Stimulated activated CD8-positive, alpha-beta memory T cell treated with anti-CD3 and anti-CD28 coated beads, Interleukin-12 subunit alpha, Interleukin-12 subunit beta, amount 100 ng/mL, for 1 hour (primary cell): ENCODE results near the gene MBD3L3.
"Not testable (repeated sequence)": the region's sequence is repeated elsewhere in the genome, so short reads cannot be mapped to it uniquely, and the experiment has no call there.

Experiments
- DNase-seq: peaks from one replicate; pipeline ENCODE4 v3.0.0-alpha.2; 2020; ENCODE audit warnings: low read depth

MBD3L3 gene

DNA sequence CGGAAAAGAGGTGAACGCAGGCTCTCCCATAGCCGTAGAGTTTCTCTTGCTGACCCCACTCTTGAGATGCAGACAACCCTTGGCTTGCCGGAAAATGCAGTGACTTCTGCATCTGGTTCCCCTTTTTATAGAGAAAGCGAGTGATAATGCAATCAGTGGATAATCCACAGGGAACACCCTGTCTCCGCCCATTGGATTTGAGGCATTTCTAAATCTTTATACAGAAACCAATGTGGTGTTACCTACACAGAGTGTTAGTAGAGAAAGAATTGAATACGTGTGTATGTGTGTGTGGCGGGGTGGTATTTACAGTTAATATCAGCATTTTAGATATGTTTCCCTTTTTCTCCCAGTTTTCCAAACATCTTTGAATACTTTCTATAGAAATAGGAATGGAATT, at the start of gene MBD3L3:
Gene MBD3L3 (minus strand): TSS at position 101 of the 400 bp plus-strand sequence. CDS start 71 bp downstream, at position 30.
- DNase-seq, result not testable (repeated sequence)

DNA sequence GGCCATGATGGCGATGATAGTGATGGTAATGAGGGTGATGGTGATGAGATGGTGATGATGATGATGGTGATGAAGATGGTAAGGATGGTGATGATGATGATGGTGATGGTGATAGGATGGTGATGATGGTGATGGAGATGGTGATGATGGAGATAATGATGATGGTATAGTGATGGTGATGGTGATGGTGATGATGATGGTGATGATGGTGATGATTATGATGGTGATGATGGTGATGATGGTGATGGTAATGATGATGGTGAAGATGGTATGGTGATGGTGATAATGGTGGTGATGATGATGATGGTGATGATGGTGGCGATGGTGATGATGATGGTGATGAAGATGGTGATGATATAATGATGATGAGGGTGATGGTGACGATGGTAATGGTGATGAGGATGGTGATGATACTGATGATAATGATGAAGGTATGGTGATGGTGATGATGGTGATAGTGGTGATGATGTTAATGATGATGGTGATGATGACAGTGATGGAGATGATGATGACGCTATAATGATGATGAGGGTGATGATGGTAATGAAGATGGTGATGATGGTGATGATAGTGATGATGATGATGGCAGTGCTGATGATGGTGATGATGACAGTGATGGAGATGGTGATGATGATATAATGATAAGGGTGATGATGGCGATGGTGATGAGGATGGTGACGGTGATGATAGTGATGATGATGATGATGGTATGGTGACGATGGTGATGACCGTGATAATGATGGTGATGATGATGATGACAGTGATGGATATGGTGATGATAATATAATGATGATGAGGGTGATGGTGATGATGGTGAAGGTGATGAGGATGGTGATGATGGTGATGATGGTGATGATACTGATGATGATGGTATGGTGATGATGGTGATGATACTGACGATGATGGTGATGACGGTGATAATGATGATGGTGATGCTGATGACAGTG, 48.5 kb upstream of the MBD3L3 start:
- DNase-seq, result no peak

DNA sequence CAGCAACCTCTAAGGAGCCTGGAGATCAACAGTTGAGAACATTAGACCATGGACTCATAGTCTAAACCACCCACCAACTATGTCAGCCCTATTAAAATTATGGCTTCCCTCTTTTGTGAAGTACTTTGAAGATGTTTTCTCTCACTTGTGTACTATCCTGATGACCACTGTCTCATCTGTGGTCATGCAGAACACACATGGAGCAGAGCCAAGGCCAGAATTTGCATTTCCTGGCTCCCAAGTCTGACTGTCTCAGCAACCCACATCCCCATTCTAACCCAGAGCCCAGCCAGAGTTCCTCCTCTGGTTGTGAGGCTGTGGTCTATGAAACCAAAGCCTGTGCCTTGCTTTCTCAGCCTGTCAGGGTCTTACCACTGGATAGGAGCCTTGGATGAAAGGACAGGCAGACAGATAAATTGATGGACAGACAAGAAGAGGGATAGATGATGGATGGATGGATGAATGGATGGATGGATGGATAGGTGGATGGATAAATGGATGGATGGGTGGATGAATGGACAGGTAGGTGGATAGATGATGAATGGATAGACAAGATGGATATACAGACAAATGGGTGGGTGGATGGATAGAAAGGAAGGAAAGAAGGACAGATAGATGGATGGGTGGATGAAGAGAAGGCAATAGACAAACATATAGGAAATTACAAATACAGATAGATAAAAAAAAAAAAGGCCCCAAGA, 46.4 kb upstream of the MBD3L3 start:
- DNase-seq, result no peak

DNA sequence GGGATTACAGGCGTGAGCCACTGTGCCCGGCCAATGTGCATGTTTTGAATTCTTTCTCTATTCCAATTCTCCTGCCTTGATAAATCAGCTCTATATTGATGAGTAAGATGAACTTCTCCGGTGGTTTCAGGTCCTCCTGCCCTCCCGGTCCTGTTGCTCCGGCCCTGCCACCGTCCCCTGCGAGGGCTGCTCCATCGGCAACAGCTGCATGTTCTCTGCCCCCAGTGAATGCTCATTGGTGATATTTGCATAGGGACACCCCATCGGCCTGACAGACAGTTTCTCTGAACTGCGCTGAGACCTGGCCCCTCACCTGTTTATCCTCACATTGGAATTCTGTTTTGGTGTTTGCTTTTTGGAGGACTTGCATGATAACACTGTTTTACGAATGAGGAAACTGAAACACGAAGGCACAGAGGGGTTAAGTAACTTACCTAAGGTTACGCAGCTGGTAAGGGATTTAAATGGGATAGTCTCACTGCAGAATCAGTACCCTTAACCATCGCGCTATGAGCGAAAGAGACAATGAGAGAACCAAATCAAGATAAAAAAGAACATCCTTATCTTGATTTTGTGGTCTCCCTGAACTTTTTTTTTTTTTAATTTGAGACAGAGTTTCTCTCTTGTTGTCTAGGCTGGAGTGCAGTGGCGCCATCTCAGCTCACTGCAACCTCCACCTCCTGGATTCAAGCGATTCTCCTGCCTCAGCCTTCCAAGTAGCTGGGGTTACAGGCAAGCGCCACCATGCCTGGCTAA, 43.2 kb upstream of the MBD3L3 start:
- DNase-seq, result no peak

DNA sequence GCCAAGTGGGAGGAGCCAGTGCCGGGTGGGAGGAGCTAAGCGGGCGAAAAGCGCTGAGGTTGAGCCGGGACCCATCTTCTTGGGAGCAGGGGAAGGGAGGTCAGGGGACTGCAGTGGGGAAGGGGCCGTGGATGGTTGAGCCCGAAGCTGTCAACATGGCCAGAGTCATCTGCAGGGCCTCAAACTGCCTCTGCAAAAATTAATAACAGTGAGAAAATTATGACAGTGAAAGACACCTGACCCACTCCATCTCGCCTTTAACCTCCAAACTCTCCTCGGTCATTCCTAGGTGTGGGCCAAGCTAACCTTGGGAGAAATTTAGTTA, 41.1 kb upstream of the MBD3L3 start:
- DNase-seq, result no peak

DNA sequence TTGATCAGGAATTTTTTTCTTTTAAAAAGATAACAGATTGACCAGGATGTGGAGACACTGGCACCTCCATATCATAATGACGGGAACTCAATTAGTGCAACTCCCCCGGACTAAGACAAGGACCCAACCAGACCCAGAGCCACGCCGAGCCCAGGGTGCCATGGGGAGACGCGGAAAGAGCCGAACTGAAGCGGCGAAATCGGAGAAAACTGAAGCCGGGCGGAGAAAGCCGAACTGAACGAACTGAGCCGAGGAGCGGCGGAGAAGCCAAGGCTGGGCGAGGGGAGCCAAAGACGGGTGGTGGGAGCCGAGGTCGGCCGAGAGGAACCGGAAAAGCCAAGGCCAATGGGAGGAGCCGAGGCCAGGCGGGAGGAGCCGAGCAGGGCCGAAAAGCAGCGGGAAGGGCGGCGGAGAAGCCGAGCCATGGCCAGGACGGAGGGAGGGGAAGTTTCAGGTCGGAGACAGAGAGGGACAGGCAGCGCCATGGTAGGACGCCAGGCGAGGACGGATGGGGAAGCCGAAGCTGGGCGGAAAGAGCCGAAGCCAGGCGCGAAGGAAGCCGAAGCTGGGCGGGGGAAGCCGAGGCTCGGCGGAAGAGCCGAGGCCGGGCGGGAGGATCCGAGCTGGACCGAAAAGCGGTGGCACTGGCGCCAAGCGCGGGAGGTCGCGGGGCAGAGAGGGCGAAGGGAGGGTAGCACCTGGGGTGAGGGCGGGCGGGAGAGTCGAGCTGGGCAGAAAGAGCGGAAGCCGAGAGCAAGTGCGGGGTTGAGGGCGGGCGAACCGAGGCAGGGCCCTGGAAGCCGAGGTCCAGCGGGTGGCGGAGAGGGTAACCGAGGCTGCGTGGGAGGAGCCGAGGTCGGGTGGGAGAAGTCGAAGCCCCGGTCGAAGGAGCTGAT, 40.5 kb upstream of the MBD3L3 start:
- peak; percentile 71 for DNase-seq

DNA sequence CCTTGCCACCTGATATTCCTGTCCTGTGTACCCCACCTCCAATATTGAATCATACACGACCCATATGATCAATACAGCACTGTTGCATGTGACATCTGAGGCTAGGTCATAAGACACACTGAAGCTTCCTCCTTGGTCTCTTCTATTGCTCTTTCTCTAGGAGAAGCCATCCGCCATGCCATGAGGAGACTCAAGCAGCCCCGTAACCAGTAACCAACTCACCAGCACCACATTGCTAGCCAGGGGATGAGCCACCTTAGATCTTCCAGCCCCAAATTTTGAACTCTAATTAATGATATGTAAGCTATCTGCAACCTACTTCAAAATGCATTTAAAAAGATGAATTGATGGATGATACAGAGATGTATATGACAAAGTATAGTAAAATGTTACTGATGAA, 39.6 kb upstream of the MBD3L3 start:
- DNase-seq, result no peak

DNA sequence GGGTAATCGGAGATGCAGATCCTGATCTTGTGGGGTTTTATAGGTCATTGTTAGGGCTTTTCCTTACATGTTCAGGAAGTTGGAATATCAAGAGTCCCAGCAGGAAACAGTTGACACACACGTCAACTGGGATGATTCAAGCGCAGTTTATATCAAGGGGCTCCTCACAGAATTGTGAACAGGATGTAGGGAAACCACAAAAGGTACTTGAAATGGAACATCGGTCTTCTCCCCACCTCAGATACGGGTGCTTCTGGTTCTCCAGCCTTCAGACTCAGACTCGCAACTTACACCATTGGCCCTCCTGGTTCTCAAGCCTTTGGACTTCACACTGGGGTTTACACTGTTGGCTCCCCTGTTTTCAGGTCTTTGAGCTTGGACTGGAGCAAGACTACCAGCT, 30.5 kb upstream of the MBD3L3 start:
- no peak for DNase-seq

DNA sequence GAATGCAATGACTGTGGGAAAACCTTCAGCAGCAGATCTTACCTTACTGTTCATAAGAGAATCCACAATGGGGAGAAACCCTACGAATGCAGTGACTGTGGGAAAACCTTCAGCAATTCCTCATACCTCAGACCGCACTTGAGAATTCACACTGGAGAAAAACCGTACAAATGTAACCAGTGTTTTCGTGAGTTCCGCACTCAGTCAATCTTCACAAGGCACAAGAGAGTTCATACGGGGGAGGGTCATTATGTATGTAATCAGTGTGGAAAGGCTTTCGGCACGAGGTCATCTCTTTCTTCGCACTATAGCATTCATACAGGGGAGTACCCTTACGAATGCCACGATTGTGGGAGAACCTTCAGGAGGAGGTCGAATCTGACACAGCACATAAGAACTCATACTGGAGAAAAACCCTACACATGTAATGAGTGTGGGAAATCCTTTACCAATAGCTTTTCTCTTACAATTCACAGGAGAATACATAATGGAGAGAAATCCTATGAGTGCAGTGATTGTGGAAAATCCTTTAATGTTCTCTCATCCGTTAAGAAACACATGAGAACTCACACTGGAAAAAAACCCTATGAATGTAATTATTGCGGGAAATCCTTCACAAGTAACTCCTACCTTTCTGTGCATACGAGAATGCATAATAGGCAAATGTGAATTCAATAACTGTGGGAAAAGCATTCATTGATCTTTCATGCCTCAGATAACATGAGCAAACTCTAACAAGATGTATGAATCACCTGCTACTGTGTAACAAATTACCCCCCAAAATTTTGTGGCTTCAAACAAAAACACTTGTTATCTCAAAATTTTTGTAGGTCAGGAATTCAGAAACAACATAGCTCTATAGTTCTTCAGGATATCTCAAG, 24.8 kb upstream of the MBD3L3 start:
- no peak for DNase-seq

DNA sequence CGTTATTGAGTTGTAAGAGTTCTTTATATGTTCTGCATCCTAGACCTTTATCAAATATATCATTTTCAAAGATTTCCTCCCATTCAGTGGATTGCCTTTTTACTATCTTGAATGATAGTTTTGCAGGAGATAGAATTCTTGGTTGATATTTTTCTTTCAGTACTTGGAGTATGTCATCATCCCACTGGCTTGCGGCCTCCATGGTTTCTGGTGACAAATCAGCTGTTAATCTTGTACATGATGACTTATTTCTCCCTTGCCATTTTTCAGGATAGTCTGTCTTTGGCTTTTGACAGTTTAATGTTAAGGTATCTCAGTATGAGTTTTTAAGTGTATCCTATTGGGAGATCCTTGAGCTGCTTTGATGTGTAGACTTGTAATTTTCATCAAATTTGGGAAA, 19.5 kb upstream of the MBD3L3 start:
- DNase-seq, result no peak

DNA sequence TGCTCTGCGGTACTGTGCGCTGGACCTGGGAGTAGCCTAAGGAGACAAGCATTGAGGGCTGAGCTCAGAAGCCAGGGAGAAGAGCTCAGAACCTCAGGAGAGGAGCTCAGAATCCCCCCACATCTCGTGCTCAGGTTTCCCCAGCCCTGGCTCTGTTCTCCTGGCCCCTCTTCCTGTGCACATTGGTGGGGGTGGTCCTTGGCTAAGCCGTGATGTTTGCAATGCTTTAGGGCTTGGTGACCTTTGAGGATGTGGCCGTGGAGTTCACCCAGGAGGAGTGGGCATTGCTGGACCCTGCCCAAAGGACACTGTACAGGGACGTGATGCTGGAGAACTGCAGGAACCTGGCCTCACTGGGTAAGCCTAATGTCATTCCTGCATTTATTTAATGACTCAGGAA, 17.7 kb upstream of the MBD3L3 start:
- no peak for DNase-seq

DNA sequence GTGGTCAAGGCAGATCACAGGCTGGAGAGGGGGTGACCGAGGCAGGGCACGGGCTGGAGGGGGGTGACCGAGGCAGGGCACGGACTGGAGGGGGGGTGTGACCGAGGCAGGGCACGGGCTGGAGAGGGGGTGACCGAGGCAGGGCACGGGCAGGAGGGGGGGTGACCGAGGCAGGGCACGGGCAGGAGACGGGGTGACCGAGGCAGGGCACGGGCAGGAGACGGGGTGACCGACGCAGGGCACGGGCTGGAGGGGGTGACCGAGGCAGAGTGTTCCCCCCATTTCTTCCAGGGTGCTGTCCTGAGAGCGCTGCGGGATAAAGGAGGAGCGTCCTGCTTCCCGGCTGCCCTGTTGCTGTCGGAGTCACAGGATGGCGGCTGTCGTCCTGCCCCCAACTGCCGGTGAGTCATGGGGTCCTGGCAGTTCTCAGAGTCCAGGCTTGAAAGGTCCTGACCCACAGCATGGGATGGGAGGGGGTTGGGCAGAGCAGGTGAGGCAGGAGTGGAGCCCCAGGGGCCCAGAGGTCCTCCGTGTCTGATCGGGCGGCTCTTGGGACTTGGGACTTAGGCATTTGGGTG, 16.3 kb upstream of the MBD3L3 start:
- DNase-seq, result no peak

DNA sequence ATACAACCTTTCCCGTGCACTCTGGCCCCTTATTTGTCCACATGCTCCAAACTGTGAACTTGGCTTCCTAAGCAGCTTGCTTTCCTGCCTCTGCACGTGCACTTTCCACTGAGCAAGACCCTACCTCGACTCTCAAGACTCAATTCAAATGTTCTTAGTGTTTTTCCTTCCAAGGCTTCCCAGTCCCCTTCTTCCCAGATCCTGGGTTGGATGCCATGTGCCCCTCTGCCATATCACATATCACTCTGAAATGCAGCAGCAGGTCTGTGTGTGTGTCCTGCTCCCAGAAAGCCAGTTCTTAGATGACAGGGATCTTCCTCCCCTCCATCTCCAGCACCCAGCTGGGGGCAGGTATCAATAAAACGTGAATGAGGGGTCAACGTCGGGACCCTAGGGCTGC, 14.1 kb upstream of the MBD3L3 start:
- DNase-seq, result no peak

DNA sequence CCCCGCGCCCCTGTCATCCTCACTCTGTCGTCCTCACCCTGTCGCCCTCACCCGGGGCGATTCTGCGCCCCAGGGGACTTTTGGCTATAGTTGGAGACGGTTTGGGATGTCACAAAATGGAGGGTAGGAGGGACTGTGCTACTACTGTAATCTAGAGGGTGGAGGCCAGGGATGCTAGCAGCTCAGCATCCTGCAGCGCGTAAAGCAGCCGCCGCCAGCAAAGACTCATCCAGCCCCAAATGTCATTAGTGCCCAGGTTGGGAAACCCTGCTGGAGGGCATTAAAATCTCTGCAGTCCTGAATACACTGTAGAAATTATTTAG, 11.4 kb upstream of the MBD3L3 start:
- DNase-seq, result no peak

DNA sequence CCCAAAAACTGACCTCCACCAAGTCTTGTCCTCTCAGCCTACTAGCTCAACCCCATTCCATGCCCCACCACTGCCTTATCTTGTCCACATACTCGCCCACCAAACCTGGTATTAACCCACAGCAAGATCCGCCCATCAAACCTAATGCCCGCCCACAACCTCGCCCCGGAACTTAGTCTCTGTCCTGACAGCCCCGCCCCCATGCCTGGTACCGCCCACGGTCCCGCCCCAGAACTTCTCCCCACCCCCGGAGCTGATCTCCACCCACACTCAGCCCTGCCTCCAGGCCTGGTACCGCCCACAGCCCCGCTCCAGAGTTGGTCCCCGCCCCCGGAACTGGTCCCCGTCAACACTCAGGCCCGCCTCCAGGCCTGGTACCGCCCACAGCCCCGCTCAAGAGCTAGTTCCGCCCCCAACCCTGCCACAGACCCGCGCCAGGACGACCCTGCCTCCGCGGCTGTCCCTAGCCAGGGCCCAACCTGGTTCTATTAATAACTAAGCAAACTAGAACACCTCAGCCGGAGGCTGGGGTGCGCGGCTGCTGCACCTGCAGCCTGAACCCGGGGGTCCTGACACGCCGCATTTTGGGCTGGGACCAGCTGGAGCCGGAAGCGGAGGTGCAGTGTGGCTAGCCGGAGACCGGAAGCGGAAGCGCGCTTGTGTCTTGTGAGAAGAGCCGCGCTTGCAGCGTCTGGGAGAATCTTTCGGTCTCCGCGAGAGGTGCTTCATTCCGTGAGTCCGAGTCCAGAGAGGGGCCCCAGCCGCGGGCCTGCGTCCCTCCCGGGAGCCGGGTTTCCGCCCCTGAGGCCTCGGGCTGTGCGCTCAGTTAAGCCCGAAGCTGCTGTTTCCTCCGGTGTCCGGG, 10.8 kb upstream of the MBD3L3 start, which contains the start of gene ZNF557:
Gene ZNF557 (plus strand): TSS at position 662 of the 862 bp plus-strand sequence. CDS start 5,372 bp downstream, outside the sequence.
- DNase-seq, result peak; percentile 98

DNA sequence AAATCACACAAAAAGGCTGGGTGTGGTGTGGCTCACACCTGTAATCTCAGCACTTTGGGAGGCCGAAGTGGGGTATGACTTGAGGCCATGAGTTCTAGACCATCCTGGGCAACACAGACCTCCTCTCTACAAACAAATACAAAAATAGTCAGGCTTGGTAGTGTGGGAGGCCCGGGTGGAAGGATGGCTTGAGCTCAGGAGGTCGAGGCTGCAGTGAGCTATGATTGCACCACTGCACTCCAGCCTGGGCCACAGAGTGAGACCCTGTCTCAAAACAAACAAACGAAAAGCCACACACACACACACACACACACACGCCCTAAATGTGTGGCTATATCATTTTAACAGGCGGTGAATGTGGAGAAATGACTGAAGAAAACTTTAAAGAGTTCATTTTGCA, 10.1 kb upstream of the MBD3L3 start:
- no peak for DNase-seq

DNA sequence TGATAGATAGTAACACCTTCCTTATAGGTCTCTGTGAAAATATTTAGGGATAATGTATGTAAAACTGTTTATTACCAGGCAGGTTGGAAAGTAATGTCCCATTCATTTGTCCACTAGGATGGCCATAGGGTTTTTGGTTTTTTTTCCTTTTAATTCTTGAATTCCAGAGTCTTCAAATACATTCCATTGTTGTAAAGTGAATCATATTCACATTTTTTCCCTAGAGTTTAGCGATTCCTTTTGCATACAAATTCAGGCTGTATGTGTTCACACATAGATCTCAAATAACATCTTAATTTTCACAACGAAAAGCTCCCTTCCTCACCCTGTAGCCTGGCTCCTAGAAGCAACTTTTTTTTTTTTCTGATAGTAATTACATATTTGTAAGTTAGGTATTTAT, 9.2 kb upstream of the MBD3L3 start:
- no peak for DNase-seq

DNA sequence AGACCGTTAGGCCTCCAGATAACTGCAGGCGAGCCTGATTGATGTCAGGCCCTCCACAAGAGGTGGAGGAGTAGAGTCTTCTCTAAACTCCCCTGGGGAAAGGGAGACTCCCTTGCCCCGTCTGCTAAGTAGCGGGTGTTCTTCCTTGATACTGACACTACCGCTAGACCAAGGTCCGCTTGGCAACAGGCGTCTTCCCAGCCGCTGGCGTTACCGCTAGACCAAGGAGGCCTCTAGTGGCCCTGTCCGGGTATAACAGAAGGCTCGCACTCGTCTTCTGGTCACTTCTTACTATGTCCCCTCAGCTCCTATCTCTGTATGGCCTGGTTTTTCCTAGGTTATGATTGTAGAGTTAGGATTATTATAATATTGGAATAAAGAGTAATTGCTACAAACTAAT, 8.6 kb upstream of the MBD3L3 start:
- DNase-seq, result not testable (repeated sequence)

DNA sequence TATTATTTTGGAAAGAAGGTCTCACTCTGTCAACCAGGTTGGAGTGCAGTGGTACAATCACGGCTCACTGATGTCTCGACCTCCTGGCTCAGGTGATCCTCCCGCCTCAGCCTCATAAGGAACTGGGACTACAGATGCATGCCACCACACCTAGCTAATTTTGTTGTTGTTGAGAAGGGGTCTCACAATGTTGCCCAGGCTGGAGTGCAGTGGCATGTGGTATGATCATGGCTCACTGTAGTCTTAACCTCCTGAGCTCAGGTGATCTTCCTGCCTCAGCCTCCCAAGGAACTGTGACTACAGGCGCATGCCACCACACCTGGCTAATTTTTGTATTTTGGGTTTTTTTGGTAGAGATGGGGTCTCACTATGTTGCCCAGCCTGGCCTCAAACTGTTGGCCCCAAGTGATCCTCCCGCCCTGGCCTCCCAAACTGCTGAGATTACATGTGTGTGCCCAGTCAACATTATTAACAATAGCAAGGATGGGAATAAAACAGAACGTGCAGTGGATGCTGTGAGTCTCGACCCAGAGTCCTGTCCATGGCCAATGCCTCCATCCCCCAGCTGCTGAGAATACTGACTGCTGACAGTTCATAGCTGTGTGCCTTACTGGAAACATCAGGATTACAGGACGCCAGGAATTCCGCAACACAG, 5.4 kb upstream of the MBD3L3 start:
- no peak for DNase-seq
